Brain pericyte (primary cell): ENCODE measurements around the gene CDC25B.
"Not testable (repeated sequence)": the region's sequence is repeated elsewhere in the genome, so short reads cannot be mapped to it uniquely, and the experiment has no call there.

Experiments
- DNase-seq: peaks from one replicate; pipeline ENCODE4 v3.0.0-alpha.2; 2012; ENCODE audit warnings: low read depth, low spot score

Gene CDC25B

DNA sequence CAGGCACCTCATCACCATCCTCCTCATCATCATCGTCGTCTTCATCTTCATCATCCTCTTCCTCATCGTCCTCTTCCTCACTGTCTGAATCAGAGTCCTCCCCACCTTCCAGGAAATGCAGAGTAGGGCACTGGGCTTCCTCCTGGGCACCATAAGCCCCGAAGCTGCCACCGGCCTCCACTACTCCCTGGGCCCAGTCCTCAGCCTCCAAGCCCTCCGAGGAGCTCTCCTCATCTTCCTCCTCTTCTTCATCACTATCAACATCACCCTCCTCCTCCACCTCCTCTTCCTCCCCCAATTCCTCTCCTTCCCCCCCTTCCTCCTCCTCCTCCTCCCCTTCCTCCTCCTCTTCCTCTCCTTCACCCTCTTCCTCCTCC, 11.3 kb upstream of the CDC25B start:
- no peak for DNase-seq

DNA sequence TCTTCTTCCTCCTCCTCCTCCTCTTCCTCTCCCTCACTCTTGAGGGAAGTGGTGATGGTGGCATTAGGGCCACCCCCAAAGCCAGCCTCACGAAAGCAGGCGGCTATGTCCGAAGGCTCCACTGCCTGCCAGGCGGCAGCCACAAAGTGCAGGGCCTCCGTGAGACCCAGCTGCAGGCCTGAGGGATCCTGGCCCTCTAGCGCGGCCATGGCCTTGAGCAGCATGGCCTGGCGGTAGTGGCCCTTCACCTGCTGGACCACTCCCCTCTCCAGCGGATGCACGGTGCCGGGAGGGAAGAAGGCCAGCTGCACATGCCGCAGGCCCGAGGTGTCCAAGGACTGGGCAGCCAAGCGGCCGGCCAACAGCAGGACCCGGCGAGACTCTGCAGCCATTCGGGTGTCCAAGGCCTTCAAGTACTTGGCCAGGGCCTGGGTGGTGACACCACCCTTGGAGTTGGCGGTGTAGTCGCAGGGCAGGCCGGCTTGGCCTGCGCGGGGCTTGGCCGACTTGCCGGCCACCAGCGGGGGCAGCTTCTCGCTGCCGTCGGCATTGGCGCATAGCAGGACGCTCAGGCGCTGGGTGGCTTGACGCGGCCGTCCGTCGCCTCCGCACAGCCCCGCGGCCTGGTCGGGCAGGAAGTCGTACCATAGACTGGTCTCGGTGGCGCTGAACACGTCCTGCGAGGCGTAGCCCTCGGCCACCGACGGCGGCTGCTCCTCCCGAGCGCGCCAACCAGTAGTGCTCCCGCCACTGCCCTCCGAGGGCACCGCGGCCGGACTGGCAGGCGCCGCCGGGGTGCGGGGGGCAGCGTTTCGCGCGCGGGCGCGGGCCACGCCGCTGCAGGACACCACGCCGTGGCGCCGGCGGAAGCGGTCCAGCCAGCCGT, 10.6 kb upstream of the CDC25B start:
- DNase-seq: no peak

DNA sequence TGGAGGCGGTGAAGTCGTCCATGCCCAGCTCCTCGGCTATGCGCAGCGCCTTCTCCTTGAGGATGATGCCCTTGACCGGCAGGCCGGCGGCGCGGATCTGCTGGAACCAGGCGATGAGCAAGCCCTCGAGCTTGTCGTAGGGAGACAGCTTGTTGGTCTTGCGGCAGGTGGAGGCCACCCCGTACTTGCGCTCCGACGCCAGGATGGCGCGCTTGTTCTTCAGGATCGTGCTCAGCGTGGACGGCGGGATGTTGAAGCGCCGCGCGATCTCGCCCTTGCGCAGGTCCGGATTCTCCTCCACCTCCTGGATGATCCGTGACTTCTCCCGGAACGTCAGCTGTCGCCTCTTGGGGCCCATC, 10.0 kb upstream of the CDC25B start:
- no peak for DNase-seq

DNA sequence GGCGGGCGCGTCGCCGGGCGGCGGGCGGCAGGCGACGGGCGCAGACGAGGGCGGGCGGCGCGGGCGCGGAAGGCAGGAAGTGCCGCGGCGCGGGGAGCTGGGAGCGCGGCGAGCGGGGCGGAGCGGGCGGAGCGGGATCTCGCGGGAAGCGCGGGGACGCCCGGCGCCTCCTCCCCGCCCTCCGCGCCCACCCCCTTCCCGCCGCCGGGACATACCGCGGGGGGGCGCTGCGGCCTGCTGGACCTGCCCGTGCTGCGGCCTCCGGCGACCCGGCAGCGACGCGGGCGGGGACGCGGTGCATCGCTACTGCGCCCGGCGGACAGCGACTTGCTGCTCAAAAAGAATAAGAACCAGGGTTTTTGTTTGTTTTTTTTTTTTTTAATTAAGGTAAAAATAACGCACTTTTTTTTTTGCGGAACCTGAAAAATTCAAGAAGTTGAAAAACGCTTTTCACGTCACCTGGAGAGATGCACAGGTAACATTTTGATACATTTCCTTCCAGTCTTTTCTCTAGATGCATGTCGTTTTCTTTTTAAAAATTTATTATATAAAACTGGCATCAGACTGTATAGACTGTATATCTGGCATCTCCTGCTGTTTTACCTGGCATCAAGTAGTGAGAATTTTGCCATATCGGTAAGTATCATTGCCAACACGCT, 9.3 kb upstream of the CDC25B start, which contains the start of gene CENPB:
CENPB (minus strand) TSS at position 76 of the 659 bp plus-strand sequence. CDS start 257 bp downstream, outside the sequence.
- DNase-seq: no peak

DNA sequence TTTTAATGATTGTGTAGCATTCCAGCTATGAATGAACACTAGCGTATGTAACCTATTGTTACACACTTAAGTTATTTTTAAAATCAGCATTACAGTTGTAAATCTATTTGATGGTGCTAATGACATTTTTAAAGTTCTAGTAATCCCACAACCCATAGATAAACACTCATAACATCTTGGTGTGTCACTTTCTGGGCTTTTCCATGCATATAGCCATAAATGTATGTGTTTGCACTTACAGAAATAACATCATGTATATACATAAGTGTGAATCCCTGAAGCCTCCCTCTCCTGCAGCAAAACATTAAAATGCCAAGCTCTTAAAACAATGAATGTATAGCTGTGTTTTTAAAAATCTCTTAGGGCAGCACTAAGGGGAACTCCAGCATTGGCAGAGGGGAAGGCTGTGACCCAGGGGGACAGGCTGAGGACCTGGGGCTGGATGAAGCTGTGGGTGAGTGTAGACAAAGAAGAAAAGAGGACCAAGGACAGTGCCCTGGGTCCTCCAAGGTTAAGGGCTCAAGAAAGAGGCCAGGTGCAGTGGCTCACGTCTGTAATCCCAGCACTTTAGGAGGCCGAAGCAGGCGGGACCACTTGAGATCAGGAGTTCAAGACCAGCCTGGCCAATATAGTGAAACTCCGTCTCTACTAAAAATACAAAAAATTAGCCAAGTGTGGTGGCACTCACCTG, 8.6 kb upstream of the CDC25B start:
- no peak for DNase-seq

DNA sequence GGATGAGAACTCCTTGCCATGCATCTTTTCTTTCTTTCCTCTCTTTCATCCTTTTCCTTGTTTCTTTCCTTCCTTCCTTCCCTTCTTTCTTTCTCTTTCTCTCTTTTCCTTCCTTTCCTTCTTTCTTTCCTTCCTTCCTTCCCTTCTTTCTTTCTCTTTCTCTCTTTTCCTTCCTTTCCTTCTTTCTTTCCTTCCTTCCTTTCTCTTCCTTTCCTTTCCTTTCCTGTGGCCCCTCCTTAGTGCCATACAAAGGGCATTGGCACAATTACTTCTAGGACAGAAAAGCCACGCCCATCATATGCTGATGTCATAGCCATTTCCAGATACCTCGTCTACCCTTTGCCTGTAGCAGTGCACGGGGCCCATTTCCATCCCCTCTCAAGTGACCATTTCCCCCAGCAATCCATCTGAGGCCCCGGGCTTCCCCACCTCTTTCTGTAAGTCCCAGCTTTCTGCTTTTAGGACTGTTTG, 7.4 kb upstream of the CDC25B start:
- DNase-seq: no peak

DNA sequence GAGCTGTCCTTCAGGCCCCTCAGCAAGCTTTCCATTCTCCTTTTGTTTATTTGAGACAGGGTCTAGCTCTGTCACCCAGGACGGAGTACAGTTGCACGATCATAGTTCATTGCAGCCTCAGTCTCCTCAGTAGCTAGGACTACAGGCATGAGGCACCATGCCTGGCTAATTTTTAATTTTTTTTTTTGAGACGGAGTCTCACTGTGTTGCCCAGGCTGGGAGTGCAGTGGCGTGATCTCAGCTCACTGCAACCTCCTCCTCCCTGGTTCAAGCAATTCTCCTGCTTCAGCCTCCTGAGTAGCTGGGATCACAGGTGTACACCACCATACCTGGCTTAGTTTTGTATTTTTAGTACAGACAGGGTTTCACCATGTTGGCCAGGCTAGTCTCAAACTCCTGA, 6.9 kb upstream of the CDC25B start:
- not testable (repeated sequence) for DNase-seq

DNA sequence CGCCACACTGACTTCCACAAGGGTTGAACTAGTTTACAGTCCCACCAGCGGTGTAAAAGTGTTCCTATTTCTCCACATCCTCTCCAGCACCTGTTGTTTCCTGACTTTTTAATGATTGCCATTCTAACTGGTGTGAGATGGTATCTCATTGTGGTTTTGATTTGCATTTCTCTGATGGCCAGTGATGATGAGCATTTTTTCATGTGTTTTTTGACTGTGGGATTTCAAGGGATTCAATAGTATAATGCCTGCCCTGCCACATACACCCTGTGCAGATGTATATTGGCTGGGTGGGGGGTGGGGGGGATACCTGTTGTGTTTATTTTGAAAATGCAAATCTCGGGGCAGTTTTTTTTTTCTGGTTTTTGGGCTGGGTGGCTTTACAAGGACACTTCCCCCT, 1.9 kb upstream of the CDC25B start:
- DNase-seq: not testable (repeated sequence)

DNA sequence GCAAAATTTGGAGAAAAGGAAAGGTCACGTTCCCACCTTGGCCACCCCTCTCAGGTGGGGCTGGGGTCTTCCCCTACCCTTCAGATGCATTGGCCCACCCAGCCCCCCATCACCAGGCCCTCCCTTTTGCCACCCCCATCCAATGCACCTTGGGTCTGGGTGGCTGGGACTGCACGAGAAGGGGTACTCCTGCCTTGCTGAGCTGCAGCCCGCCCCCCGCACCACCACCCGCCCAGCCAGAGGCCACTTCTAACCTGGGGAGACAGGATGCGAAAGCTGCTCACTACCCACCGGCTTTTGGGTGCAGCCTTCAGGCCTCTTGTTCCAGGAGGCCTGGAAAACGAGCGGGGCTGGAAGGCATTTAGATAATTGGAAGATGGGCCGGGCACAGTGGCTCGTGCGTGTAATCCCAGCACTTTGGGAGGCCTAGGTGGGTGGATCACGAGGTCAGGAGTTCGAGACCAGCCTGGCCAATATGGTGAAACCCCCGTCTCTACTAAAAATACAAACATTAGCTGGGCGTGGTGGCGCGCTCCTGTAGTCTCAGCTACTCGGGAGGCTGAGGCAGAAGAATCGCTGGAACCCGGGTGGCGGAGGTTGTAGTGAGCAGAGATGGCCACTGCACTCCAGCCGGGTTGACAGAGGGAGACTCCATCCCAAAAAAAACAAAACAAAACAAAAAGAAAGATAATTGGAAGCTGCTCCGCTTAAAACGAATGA, 1.2 kb upstream of the CDC25B start:
- DNase-seq: no peak

DNA sequence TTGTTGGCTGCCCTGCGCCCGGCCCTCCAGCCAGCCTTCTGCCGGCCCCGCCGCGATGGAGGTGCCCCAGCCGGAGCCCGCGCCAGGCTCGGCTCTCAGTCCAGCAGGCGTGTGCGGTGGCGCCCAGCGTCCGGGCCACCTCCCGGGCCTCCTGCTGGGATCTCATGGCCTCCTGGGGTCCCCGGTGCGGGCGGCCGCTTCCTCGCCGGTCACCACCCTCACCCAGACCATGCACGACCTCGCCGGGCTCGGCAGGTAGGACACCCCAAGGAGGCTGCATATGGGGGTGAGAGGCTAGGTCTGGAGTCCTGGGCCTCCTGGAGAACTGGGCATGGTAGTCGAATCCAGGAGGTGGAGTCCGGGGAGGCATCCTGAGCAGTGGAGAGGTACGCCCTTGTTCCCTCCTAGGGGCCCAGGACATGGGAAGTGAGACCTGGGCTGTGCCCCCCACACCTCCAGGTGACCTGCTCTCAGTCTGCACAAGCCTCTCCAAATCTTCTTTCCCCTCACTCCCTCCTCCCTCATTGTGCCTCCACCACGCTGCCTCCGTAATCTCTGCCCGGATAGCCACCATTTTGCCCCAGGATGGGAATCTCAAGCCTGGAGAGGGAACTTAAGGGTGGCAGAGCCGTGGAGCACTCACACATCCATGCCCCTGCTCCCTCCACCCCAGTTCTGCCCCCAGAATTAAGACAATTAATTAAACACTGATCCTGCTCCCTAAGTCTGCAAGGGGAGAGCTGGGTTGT, 541 bp downstream of the CDC25B start:
- DNase-seq: no peak

DNA sequence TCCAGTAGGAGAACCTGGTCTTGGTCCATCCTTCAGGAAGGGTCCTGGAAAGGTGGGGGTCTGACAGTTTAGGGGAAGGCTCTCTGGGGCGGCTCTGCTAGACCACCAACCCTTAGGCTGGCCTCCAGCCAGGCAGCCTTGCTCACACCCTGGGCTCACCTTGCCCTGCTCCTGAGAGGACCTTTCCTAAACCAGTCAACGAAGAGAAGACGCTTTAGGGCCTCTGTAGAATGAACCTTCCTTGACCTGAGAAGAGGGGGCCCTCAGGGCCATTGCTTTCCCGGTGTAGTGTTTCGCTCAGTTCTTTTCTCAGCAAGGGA, 1.1 kb downstream of the CDC25B start:
- no peak for DNase-seq

DNA sequence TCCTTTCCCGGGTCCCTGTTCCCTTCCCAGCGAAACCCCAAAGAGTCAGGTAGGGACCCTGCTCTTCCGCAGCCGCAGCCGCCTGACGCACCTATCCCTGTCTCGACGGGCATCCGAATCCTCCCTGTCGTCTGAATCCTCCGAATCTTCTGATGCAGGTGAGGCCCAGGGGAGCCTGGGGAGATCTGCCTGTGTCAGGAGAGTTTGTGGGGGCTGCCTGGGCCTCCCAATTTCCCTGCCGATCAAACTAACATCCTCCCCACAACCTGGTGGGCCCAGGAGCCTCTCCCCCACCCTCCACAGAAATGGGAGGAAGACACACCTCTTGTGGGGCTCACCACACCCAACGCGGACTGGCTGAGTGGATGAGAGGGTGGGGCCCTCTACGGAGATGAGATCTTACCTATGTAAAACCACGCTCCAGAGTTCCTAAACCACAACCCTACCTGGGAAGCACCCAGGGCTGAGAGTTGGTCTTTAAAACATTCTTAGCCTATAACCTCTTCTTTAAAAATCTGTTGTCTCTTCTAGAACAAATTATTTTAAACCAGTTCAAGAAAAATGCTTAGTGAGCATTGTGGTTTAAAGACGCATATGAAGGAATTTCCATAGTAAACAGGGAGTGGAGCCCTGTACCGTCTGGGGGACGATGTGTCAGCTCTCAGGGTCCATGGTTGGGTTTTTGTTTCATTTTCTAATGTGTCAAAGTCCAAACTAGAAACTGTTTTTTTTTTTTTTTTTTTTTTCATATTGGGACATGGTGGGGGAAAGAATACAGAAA, 1.7 kb downstream of the CDC25B start:
- no peak for DNase-seq

DNA sequence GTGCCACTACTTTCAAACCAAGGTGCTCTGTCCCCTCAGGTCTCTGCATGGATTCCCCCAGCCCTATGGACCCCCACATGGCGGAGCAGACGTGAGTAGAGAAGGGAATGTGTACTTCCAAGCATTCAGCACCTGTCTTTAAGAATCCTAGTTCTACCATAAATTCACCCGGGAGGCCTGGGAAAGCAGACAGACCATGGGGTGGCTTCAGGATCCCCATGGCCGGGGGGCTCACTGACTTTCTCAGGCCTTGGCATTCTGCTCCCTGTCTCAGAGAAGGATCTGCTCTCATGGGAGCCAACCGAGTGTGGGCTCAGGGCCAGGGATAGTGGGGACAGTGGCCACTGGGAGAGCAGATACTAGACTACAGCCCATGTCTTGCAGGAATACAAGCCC, 2.3 kb downstream of the CDC25B start:
- DNase-seq: no peak

DNA sequence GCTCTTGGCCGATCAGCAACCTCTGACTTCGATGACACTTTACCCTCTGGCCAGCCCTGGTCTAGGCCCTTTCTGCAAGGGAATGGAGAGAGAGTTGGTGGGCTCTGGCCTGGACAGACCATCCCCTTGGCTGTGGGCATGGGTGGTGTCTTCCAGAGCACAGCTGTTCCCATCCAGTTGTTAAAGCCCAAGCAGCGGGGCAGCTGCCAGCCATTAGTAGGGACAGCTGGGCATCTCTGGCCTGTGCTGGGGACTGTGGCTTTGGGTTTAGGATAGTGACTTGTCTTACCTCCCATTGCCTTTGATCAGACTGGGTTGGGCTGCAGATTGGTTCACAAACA, 2.8 kb downstream of the CDC25B start:
- DNase-seq: no peak

DNA sequence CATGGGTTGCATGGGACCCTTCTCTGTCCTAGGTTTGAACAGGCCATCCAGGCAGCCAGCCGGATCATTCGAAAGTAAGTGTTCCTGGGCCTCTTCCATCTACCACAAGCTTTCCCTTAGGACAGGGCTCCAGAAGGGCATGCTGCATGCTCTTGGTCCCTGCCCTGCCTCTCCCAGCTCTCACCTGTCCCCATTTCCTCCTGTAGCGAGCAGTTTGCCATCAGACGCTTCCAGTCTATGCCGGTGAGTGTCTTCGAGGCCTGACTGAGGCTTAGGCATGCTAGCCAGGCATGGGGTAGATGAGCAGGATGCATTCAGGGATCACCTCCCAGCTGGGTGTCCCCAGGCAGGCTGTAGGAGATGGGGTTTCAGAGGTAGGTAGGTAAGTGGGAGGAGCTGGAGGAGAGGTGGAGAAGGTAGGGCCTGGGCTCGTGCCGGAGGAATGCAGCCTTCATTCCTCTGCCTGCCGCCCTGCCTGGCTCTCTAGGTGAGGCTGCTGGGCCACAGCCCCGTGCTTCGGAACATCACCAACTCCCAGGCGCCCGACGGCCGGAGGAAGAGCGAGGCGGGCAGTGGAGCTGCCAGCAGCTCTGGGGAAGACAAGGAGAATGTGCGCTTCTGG, 4.3 kb downstream of the CDC25B start:
- DNase-seq: no peak

DNA sequence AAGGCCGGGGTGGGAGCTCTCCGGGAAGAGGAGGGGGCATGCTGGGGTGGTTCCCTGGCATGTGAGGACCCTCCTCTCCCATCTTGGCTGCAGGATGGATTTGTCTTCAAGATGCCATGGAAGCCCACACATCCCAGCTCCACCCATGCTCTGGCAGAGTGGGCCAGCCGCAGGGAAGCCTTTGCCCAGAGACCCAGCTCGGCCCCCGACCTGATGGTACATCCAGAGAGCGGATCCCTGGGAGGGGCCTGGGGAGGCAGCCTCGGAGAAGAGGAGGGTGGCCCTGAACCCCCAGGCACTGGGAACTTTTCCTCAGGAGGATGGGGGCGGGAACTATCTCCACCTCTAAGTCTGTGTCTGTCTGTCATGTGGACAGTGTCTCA, 4.8 kb downstream of the CDC25B start:
- no peak for DNase-seq

DNA sequence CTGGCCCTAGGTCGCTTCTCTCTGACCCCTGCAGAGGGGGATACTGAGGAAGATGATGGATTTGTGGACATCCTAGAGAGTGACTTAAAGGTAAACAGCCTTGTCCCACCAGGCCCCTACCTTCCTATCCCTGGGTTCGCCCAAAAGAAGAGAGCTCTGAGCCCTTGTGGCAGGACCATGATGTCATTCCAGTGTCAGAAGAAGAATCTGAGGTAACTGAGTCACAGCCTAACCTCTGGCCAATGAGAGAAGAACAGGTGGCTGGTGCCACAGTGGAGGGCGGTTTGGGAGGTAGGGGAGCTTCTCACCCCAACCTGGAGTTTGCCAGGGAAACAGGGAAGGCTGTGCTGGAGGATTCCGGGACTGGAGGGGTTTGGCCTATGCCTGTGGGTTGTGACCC, 5.2 kb downstream of the CDC25B start:
- DNase-seq: no peak

DNA sequence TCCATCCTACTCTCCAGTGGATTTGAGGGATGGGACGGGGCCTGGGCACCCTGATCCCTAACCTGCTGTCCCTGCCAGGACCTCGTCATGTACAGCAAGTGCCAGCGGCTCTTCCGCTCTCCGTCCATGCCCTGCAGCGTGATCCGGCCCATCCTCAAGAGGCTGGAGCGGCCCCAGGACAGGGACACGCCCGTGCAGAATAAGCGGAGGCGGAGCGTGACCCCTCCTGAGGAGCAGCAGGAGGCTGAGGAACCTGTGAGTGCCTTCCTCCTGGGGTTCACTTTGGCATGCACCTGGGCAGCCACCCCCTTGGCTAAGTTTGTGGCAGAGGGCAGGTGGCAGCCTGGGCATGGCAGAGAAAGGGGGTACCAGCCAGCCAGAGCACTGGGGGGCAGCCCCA, 5.7 kb downstream of the CDC25B start:
- DNase-seq: no peak

DNA sequence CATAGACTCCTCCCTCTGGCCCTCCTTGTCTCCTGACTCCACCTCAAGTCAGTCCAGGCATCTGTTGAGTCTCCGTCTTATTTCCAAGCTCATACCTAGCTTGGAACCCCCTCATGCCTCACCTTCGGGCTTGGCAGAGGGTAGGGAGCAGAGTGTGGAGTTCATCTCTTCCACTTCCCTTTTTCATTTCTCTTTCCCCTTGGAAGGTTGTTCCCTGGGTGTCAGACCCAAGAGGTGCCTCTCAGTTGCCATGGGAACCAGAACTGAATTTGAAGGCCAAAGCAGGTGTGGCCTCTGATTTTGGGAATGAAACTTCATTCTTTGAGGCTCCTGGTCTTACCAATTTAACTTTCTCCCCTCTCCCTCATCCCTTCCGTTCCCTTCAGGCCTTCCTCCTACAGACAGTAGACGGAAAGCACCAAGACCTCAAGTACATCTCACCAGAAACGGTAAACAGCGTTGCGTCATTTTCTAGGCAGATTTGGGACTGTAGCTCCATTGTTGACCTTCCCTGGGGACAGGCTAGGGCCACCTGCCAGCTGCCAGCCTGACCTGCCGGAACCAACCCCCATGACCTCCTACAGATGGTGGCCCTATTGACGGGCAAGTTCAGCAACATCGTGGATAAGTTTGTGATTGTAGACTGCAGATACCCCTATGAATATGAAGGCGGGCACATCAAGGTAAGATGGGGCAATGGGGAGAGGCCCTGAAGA, 6.6 kb downstream of the CDC25B start:
- no peak for DNase-seq

DNA sequence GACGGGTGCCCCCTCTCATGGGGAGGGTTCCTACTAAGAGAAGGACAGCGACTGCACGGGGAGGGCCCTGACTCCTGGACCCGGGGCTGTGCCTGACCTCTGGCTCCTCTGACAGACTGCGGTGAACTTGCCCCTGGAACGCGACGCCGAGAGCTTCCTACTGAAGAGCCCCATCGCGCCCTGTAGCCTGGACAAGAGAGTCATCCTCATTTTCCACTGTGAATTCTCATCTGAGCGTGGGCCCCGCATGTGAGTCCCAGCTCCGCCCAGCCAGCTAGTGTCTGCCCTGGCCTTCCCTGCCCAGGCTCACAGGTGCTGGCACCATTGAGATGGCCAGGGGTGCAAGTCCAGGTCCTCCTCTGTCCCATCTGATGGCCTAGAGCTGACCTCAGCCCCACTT, 7.2 kb downstream of the CDC25B start:
- DNase-seq: no peak
